ENCODE measurements around the gene ZBTB46. TPM values are rescaled to one million over a fixed set of nuclear protein-coding genes. Genes with fewer than 3 reads are reported as not detected.

Gene ZBTB46
- total RNA-seq, 2 donors from 2014 or later, result 7.9 to 12.2 TPM

DNA sequence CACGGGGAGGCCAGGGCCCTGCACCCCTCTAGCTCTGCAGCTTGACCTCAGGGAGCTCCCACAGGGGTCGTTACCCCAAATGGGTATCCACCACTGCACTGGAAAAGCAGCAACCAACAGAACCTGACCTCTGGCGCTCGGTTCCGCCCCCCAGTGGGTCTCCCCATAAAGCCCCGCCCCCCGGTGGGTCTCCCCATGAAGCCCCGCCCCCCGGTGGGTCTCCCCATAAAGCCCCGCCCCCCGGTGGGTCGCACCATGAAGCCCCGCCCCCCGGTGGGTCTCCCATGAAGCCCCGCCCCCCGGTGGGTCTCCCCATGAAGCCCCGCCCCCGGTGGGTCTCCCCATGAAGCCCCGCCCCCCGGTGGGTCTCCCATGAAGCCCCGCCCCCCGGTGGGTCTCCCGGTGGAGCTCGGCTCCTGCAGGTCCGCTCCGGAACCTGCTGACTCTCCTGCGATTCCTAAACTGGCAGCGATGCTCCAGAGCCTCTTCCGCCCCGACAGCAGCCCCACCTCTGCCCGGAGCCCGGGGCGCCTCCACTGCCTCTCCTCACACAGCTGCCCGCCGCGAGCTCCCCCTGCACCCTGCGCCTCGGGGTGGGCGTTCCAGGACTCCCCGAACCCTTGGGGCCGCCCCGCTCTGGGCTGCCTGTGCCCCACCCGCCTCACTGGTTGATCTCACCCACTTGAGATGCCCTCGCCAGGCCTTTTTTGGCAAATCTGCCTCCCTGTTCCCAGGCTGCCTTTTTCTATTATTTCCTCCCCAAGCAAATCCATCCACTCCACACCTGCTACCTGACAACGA lies 79.4 kb downstream of the ZBTB46 start:
- Histone ChIP-seq H3K27me3 (replicated peaks; ENCODE audit: insufficient read depth) (no peaks in the 10 kb centered on the region), H3K27ac (no peak overlapping the region), H3K4me3 (no peak overlapping the region), H3K9me3 (no peaks in the 10 kb centered on the region), H3K4me1 (replicated peaks) (no peaks in the 10 kb centered on the region), H3K36me3 (no peaks in the 10 kb centered on the region)
- TF ChIP-seq POLR2AphosphoS5 (IDR thresholded peaks at IDR 0.05) (no peak), POLR2A (IDR thresholded peaks at IDR 0.05) (no peak)
- TF ChIP-seq, protein P1, sequence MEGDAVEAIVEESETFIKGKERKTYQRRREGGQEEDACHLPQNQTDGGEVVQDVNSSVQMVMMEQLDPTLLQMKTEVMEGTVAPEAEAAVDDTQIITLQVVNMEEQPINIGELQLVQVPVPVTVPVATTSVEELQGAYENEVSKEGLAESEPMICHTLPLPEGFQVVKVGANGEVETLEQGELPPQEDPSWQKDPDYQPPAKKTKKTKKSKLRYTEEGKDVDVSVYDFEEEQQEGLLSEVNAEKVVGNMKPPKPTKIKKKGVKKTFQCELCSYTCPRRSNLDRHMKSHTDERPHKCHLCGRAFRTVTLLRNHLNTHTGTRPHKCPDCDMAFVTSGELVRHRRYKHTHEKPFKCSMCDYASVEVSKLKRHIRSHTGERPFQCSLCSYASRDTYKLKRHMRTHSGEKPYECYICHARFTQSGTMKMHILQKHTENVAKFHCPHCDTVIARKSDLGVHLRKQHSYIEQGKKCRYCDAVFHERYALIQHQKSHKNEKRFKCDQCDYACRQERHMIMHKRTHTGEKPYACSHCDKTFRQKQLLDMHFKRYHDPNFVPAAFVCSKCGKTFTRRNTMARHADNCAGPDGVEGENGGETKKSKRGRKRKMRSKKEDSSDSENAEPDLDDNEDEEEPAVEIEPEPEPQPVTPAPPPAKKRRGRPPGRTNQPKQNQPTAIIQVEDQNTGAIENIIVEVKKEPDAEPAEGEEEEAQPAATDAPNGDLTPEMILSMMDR (IDR thresholded peaks at IDR 0.05), result no peak
- no peak for DNase-seq (ENCODE audit: low spot score)
- 83% methylated on average over 26 of the region's 45 CpGs for WGBS
- intact Hi-C loops (cut with DNase I), result no loop called here

DNA sequence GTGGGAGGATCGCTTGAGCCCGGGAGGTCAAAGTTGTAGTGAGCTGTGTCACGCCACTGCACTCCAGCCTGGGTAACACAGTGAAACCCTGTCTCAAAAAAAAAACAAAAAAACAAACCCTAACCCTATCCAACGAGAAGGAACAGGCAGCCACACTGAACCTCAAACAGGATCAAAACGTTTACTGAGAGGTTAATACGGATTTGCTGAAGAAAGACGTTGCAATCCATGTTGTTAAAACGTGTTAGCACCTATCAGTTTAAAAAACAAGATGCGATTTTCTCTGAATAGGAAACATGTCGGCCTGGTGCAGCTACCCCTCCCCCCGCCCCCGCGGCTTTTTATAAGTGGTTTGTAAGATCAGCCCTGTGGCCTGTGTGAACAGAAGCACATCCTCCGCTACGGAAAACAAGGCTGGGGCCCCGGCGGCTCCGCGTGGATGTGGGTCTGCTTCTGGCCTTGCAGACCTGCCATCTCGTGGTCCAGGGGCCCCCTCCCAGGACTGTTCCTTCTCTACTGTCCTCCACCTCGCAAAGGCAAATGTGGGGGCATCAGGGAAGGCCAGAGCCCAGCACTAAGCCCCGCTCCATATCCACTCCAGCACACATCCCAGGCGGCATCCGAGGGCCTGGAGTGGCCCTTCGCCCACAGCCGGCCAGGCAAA lies 80.1 kb downstream of the ZBTB46 start:
- Histone ChIP-seq H3K4me3 (no peak overlapping the region), H3K27ac (no peak overlapping the region), H3K4me1 (replicated peaks) (no peaks in the 10 kb centered on the region), H3K9me3 (no peaks in the 10 kb centered on the region), H3K27me3 (replicated peaks; ENCODE audit: insufficient read depth) (no peaks in the 10 kb centered on the region), H3K36me3 (no peaks in the 10 kb centered on the region)
- TF ChIP-seq POLR2A (IDR thresholded peaks at IDR 0.05) (no peak), POLR2AphosphoS5 (IDR thresholded peaks at IDR 0.05) (no peak)
- TF ChIP-seq, protein P1 (IDR thresholded peaks at IDR 0.05), result no peak
- WGBS, result 53% methylated on average over 26 of the region's 26 CpGs
- no peak for DNase-seq (ENCODE audit: low spot score)
- intact Hi-C loops (cut with DNase I), result no loop called here

DNA sequence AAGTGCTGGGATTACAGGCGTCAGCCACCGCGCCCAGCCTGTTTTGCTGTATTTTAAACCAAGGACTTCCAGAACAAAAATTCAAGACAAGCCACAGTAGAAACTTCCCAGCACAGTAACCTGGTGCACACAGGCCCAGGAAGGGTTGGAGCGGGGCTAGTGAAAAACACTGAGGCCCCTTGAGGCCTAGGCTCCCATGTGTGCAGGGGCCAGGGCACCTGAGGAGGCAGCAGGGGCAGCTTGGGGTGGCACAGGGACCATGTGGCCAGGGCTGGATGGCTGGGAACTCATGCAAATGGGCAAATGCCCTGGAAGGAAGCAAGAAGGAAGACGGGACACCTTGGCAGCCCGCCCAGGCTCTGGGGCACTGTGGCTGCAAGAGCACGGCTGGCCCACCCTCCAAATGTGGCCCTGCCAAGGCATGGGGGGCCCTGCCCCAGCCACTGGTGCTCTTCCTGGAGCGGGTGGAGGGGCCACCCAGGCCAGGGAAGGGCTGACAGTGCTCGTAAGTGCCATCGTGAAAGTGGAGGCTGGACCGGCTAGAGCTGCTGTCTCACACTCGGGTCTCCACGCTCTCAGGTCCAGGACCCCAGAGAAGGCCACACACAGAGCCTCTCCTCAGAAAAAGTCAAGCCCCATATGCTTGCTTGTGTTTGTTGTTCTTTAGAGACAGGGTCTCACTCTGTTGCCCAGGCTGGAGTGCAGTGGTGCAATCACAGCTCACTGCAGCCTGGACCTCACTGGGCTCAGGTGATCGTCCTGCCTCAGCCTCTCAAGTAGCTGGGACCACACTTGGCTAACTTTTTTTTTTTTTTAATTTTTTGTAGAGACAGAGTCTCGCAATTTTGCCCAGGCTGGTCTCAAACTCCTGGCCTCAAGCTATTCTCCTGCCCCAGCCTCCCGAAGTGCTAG lies 81.2 kb downstream of the ZBTB46 start:
- Histone ChIP-seq H3K27me3 (replicated peaks; ENCODE audit: insufficient read depth) (no peaks in the 10 kb centered on the region), H3K4me3 (no peak overlapping the region), H3K27ac (no peak overlapping the region), H3K4me1 (replicated peaks) (no peaks in the 10 kb centered on the region), H3K36me3 (no peaks in the 10 kb centered on the region), H3K9me3 (no peaks in the 10 kb centered on the region)
- WGBS, result 93% methylated on average over 16 of the region's 16 CpGs
- no peak for TF ChIP-seq POLR2AphosphoS5 (IDR thresholded peaks at IDR 0.05)
- TF ChIP-seq POLR2A (IDR thresholded peaks at IDR 0.05), result no peak
- TF ChIP-seq, protein P1 (IDR thresholded peaks at IDR 0.05), result no peak
- no peak for DNase-seq (ENCODE audit: low spot score)
- intact Hi-C loops (cut with DNase I), result loop anchor here (10.0 kb wide), 1 partner anchor 215 kb away; the partner anchor contains the start of gene ZNF512B

DNA sequence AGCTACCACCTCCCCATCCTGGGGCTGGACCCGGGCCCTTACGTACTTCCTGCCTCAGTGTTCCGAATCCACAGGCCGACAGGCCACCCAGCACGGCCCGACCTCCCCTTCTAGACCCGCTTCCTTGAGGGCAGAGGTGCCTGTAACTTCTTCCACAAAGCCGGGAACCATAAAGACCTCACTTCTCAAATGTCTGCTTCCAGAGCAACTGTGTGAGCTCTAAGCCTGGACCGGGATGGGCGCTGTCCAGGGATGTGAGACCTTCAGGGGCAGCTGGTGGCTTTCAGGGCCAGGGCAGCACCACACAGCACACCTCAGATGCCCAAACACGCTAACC lies 82.2 kb downstream of the ZBTB46 start:
- Histone ChIP-seq H3K4me3 (no peak overlapping the region), H3K9me3 (no peaks in the 10 kb centered on the region), H3K27ac (no peak overlapping the region), H3K27me3 (replicated peaks; ENCODE audit: insufficient read depth) (no peaks in the 10 kb centered on the region), H3K36me3 (no peaks in the 10 kb centered on the region), H3K4me1 (replicated peaks) (no peaks in the 10 kb centered on the region)
- TF ChIP-seq POLR2A (IDR thresholded peaks at IDR 0.05) (no peak), POLR2AphosphoS5 (IDR thresholded peaks at IDR 0.05) (no peak)
- TF ChIP-seq, protein P1 (IDR thresholded peaks at IDR 0.05), result no peak
- WGBS, result 91% methylated on average over 11 of the region's 11 CpGs
- no peak for DNase-seq (ENCODE audit: low spot score)
- intact Hi-C loops (cut with DNase I), result loop anchor here (10.0 kb wide), 1 partner anchor 216 kb away; the partner anchor contains the start of gene ZNF512B

All from prostate gland (tissue), 2 donors.